H1 (cell line): ENCODE measurements around the gene HSD11B1. TPM values are rescaled to one million over a fixed set of nuclear protein-coding genes. Genes with fewer than 3 reads are reported as not detected.

ENCODE experiments used
- CTCF ChIA-PET: fragments of 300-600 bp; sonication (Branson Sonifier 250); formaldehyde crosslinking; loops from one replicate; lab custom pipeline; 2021; ENCODE audit not compliant: partially characterized antibody; lab: Charles Lee
- POLR2A ChIA-PET: fragments of 300-600 bp; sonication (Branson Sonifier 250); formaldehyde crosslinking; loops from one replicate; lab custom pipeline; 2021; ENCODE audit warnings: inconsistent platforms; ENCODE audit not compliant: partially characterized antibody; lab: Charles Lee
- DNase-seq, 2 experiments: peaks; one replicate each; pipeline versions ENCODE4 v3.0.0 to v3.0.0-alpha.2; 2010 to 2022; ENCODE audit warnings: low spot score in 2 of 2, low read depth in 1 of 2, mixed read lengths in 1 of 2
- FAIRE-seq: peaks from 2 replicates; lab custom pipeline; 2011; peaks lifted over from hg19 to GRCh38; lab: Jason Lieb, UNC
- H2AFZ ChIP-seq: 2 replicates; pipeline ENCODE4 v1.8.1; 2012; ENCODE audit warnings: low read length, inconsistent platforms
- H2AK5ac ChIP-seq: 2 replicates; pipeline ENCODE4 v1.6.1; 2013; ENCODE audit warnings: low read depth, low read length
- H2BK120ac ChIP-seq: replicated peaks from 2 replicates; pipeline ENCODE3; 2013; ENCODE audit warnings: low read depth, low read length, inconsistent platforms
- H2BK12ac ChIP-seq: 2 replicates; pipeline ENCODE4 v1.6.1; 2013; ENCODE audit warnings: low read depth, low read length
- H2BK15ac ChIP-seq: 2 replicates; pipeline ENCODE4 v1.6.1; 2013; ENCODE audit warnings: low read length
- H2BK20ac ChIP-seq: 2 replicates; pipeline ENCODE4 v1.6.1; 2013; ENCODE audit warnings: low read length
- H2BK5ac ChIP-seq: 2 replicates; pipeline ENCODE4 v1.6.1; 2013; ENCODE audit warnings: low read depth, low read length
- H3K14ac ChIP-seq: 2 replicates; pipeline ENCODE4 v1.6.1; 2013; ENCODE audit warnings: inconsistent platforms; ENCODE audit not compliant: insufficient read length
- H3K18ac ChIP-seq: 2 replicates; pipeline ENCODE4 v1.6.1; 2013; ENCODE audit warnings: low read length; ENCODE audit errors: extremely low read depth
- H3K23ac ChIP-seq: 2 replicates; pipeline ENCODE4 v1.6.1; 2013; ENCODE audit warnings: inconsistent platforms; ENCODE audit not compliant: insufficient read length
- H3K23me2 ChIP-seq: 2 replicates; pipeline ENCODE4 v1.6.1; 2013; ENCODE audit warnings: low read depth, low read length
- H3K27ac ChIP-seq: 2 replicates; pipeline ENCODE4 v1.6.1; 2011; ENCODE audit warnings: low read depth, low read length, inconsistent platforms
- H3K27me3 ChIP-seq, 4 experiments: replicated peaks in 1 of 4; 1 replicate in 1 of 4; 2 replicates in 3 of 4; pipeline versions ENCODE4 v1.6.1 to v1.8.1; 2011 to 2013; ENCODE audit warnings: low read length in 3 of 4, mild to moderate bottlenecking in 3 of 4, inconsistent platforms in 2 of 4, mixed read lengths in 2 of 4, moderate library complexity in 1 of 4; ENCODE audit not compliant: control insufficient read depth in 3 of 4, insufficient read depth in 3 of 4; ENCODE audit errors: extremely low read depth in 1 of 4
- H3K36me3 ChIP-seq, 4 experiments: 2 replicates each; pipeline versions ENCODE4 v1.6.1 to v1.8.1; 2011 to 2013; ENCODE audit warnings: mild to moderate bottlenecking in 4 of 4, low read length in 3 of 4, moderate library complexity in 2 of 4, control low read depth in 1 of 4, inconsistent platforms in 1 of 4; ENCODE audit not compliant: insufficient read depth in 4 of 4, control insufficient read depth in 2 of 4
- H3K4ac ChIP-seq: replicated peaks from 2 replicates; pipeline ENCODE3; 2013; ENCODE audit warnings: low read length, low read depth, mixed read lengths, inconsistent platforms; ENCODE audit not compliant: insufficient read length
- H3K4me1 ChIP-seq, 4 experiments: replicated peaks in 1 of 4; 1 replicate in 1 of 4; 2 replicates in 3 of 4; pipeline versions ENCODE4 v1.6.1 to v1.8.1; 2011 to 2013; ENCODE audit warnings: low read length in 3 of 4, inconsistent platforms in 2 of 4, mixed read lengths in 1 of 4; ENCODE audit not compliant: insufficient read depth in 4 of 4, control insufficient read depth in 3 of 4
- H3K4me2 ChIP-seq, 2 experiments: 2 replicates each; pipeline versions ENCODE4 v1.6.1 to v1.8.1; 2011 to 2013; ENCODE audit warnings: low read depth in 2 of 2, low read length in 2 of 2, control low read depth in 1 of 2, inconsistent platforms in 1 of 2, mild to moderate bottlenecking in 1 of 2; ENCODE audit not compliant: insufficient read depth in 1 of 2
- H3K4me3 ChIP-seq, 4 experiments: fragments of 200-600, 300-600 bp in 1 of 4; sonication (generic), shearing (Covaris generic), sonication (Bioruptor Twin) in 1 of 4; 2 replicates each; pipeline versions ENCODE4 v1.5.1 to v1.8.1; 2011 to 2016; ENCODE audit warnings: low read length in 4 of 4, low read depth in 3 of 4, control low read depth in 2 of 4, inconsistent platforms in 2 of 4, mild to moderate bottlenecking in 2 of 4, mixed read lengths in 1 of 4, moderate library complexity in 1 of 4; ENCODE audit not compliant: insufficient read depth in 2 of 4; ENCODE audit errors: extremely low read depth in 1 of 4
- H3K56ac ChIP-seq: replicated peaks from 2 replicates; pipeline ENCODE3; 2013; ENCODE audit warnings: low read depth, mild to moderate bottlenecking, mixed read lengths, low read length, inconsistent platforms; ENCODE audit not compliant: insufficient read length
- H3K79me1 ChIP-seq: 2 replicates; pipeline ENCODE4 v1.6.1; 2013; ENCODE audit warnings: low read depth, low read length, control low read depth
- H3K79me2 ChIP-seq, 2 experiments: 2 replicates each; pipeline versions ENCODE4 v1.6.1 to v1.8.1; 2012 to 2013; ENCODE audit warnings: low read length in 2 of 2, mild to moderate bottlenecking in 2 of 2, inconsistent platforms in 1 of 2; ENCODE audit not compliant: insufficient read depth in 2 of 2, control insufficient read depth in 1 of 2
- H3K9ac ChIP-seq, 4 experiments: replicated peaks in 1 of 4; 1 replicate in 1 of 4; 2 replicates in 3 of 4; pipeline versions ENCODE4 v1.6.1 to v1.8.1; 2011 to 2013; ENCODE audit warnings: low read depth in 3 of 4, low read length in 3 of 4, control low read depth in 2 of 4, mild to moderate bottlenecking in 2 of 4, moderate library complexity in 2 of 4, inconsistent platforms in 1 of 4; ENCODE audit errors: extremely low read depth in 1 of 4
- H3K9me3 ChIP-seq, 2 experiments: 2 replicates each; pipeline versions ENCODE4 v1.6.1 to v1.8.1; 2012 to 2013; ENCODE audit warnings: mild to moderate bottlenecking in 2 of 2, moderate library complexity in 2 of 2, control low read depth in 1 of 2, inconsistent platforms in 1 of 2, low read depth in 1 of 2, low read length in 1 of 2, mixed read lengths in 1 of 2; ENCODE audit not compliant: insufficient read depth in 2 of 2
- H4K20me1 ChIP-seq, 2 experiments: replicated peaks in 1 of 2; 2 replicates each; pipeline versions ENCODE3 to v1.8.1; 2011 to 2013; ENCODE audit warnings: inconsistent platforms in 2 of 2, low read length in 2 of 2, mild to moderate bottlenecking in 1 of 2; ENCODE audit not compliant: insufficient read depth in 2 of 2, control insufficient read depth in 1 of 2
- H4K5ac ChIP-seq: 2 replicates; pipeline ENCODE4 v1.6.1; 2013; ENCODE audit warnings: low read length, low read depth, mixed read lengths, inconsistent platforms; ENCODE audit not compliant: insufficient read length
- H4K8ac ChIP-seq: 2 replicates; pipeline ENCODE4 v1.8.0; 2013; ENCODE audit warnings: mild to moderate bottlenecking, moderate library complexity, low read length, inconsistent platforms; ENCODE audit not compliant: insufficient read depth; ENCODE audit errors: extremely low read depth
- H4K91ac ChIP-seq: replicated peaks from 2 replicates; pipeline ENCODE3; 2013; ENCODE audit warnings: low read length, mixed read lengths, inconsistent platforms; ENCODE audit not compliant: insufficient read length
- BACH1 ChIP-seq: IDR thresholded peaks from 2 replicates; pipeline ENCODE4 v1.6.1; 2012; ENCODE audit warnings: low read length, improper control_type of control experiment
- BCL11A ChIP-seq, 2 experiments: IDR thresholded peaks; one replicate each; pipeline ENCODE4 v1.6.1; 2011; ENCODE audit warnings: low read depth in 2 of 2, low read length in 2 of 2, mild to moderate bottlenecking in 2 of 2
- CBX5 ChIP-seq: fragments of 300-800, 300-1000 bp; sonication (generic); IDR thresholded peaks from 2 replicates; pipeline ENCODE4 v1.7.1; 2016; ENCODE audit warnings: antibody characterized with exemption, low read length, low read depth
- CHD1 ChIP-seq: IDR thresholded peaks from 2 replicates; pipeline ENCODE4 v1.6.1; 2012; ENCODE audit warnings: low read depth, low read length, improper control_type of control experiment
- GTF2F1 ChIP-seq: IDR thresholded peaks from 2 replicates; pipeline ENCODE4 v1.6.1; 2012; ENCODE audit warnings: low read depth, low read length, improper control_type of control experiment, borderline replicate concordance
- HDAC6 ChIP-seq: IDR thresholded peaks from one replicate; pipeline ENCODE4 v1.7.1; 2012; ENCODE audit warnings: low read depth, mild to moderate bottlenecking, inconsistent platforms, low read length, moderate library complexity
- JUND ChIP-seq: IDR thresholded peaks from 2 replicates; pipeline ENCODE4 v1.6.1; 2011; ENCODE audit warnings: mild to moderate bottlenecking, improper control_type of control experiment, low read length
- KDM4A ChIP-seq: IDR thresholded peaks from one replicate; pipeline ENCODE4 v1.7.1; 2012; ENCODE audit warnings: low read depth, mild to moderate bottlenecking, moderate library complexity, low read length, inconsistent platforms; ENCODE audit not compliant: severe bottlenecking
- POLR2AphosphoS5 ChIP-seq: IDR thresholded peaks from 2 replicates; pipeline ENCODE4 v1.6.1; 2011; ENCODE audit warnings: low read depth, low read length
- RAD21 ChIP-seq, 2 experiments: IDR thresholded peaks in 1 of 2; conservative IDR thresholded peaks in 1 of 2; 2 replicates each; pipeline ENCODE4 v1.6.1; 2011; ENCODE audit warnings: low read depth in 2 of 2, low read length in 2 of 2, improper control_type of control experiment in 1 of 2, inconsistent platforms in 1 of 2, mild to moderate bottlenecking in 1 of 2, moderate library complexity in 1 of 2
- RNF2 ChIP-seq: fragments of 200-900, 300-1000 bp; sonication (generic); IDR thresholded peaks from 2 replicates; pipeline ENCODE4 v1.7.1; 2016; ENCODE audit warnings: borderline replicate concordance, low read depth, mild to moderate bottlenecking, antibody characterized with exemption, low read length; ENCODE audit not compliant: poor library complexity, severe bottlenecking; ENCODE audit errors: missing control alignments
- RXRA ChIP-seq: IDR thresholded peaks from 2 replicates; pipeline ENCODE4 v1.6.1; 2011; ENCODE audit warnings: low read depth, mild to moderate bottlenecking, low read length, moderate library complexity; ENCODE audit not compliant: insufficient read depth
- SIN3A ChIP-seq, 2 experiments: IDR thresholded peaks in 1 of 2; conservative IDR thresholded peaks in 1 of 2; 2 replicates each; pipeline ENCODE4 v1.6.1; 2011 to 2012; ENCODE audit warnings: low read length in 2 of 2, improper control_type of control experiment in 1 of 2, low read depth in 1 of 2, mild to moderate bottlenecking in 1 of 2
- SP2 ChIP-seq: IDR thresholded peaks from 2 replicates; pipeline ENCODE4 v1.6.1; 2012; ENCODE audit warnings: mild to moderate bottlenecking, low read length, inconsistent platforms
- TCF12 ChIP-seq: IDR thresholded peaks from 2 replicates; pipeline ENCODE4 v1.6.1; 2011; ENCODE audit warnings: low read depth, mild to moderate bottlenecking, low read length
- WGBS, 2 experiments: shearing (Covaris generic) in 1 of 2; methylation state at CpG; one replicate each; pipeline versions ENCODE4 v1.1.6 to v1.1.7; 2013 to 2015; ENCODE audit warnings: low lambda C conversion rate in 2 of 2, mixed read lengths in 2 of 2, inconsistent platforms in 1 of 2, low coverage in 1 of 2, missing lambda C conversion rate in 1 of 2; ENCODE audit not compliant: insufficient replicate concordance in 2 of 2, insufficient coverage in 1 of 2, insufficient read length in 1 of 2; ENCODE audit errors: extremely low coverage in 1 of 2, missing lambda C conversion rate in 1 of 2; 5-methylcytosine and 5-hydroxymethylcytosine counted together
- polyA plus RNA-seq, 7 experiments: library from polyadenylated mRNA; depleted of rRNA in 3 of 7; stranded (reverse) in 5 of 7; unstranded in 2 of 7; fragments of >200 nt in 5 of 7; fragments of 200-250 nt in 2 of 7; gene quantifications; 1 replicate in 5 of 7; 2 replicates in 1 of 7; 4 replicates in 1 of 7; pipeline versions ENCODE4 v1.2.1 to v1.2.3, GENCODE V29; 2011 to 2013; ENCODE audit warnings: missing spikeins in 2 of 7, mixed read lengths in 2 of 7
- total RNA-seq: library from RNA; stranded (reverse); fragmentation: NEBNext Ultra II Directional; extraction: Animal tissue kit (Norgen Biotek cat#: 25700); gene quantifications from 2 replicates; pipeline ENCODE4 v1.2.1, GENCODE V29; 2021

Gene HSD11B1
- total and polyA plus RNA-seq, 2 of the 8 experiments (the other 6 are each of a cell fraction or from before 2014, with no cell fraction given) = not detected

GRCh38 chr1:209737118-209737505, 32.5 kb downstream of the HSD11B1 start:
- no peak overlapping the region for H3K4me3 ChIP-seq
- H3K79me1 ChIP-seq = no peaks in the 10 kb centered on the region
- no peak overlapping the region for H2BK15ac ChIP-seq
- H3K56ac ChIP-seq = no peak overlapping the region
- H3K36me3 ChIP-seq = no peaks in the 10 kb centered on the region
- no peak overlapping the region for H4K91ac ChIP-seq
- no peak overlapping the region for H2BK12ac ChIP-seq
- no peak overlapping the region for H3K18ac ChIP-seq
- H3K9ac ChIP-seq = no peak overlapping the region
- no peak overlapping the region for H2AK5ac ChIP-seq
- H3K4ac ChIP-seq = no peak overlapping the region
- 90% methylated on average over 5 of the region's 5 CpGs; no CpG with 5 or more reads in 1 of the 2 experiments for WGBS, 2 experiments
- H3K4me2 ChIP-seq = no peak overlapping the region
- H3K79me2 ChIP-seq = no peaks in the 10 kb centered on the region
- H4K20me1 ChIP-seq = no peaks in the 10 kb centered on the region
- no peak overlapping the region for H2BK20ac ChIP-seq
- POLR2A ChIA-PET = no interaction called here
- H3K14ac ChIP-seq = no peak overlapping the region
- H3K9me3 ChIP-seq = no peaks in the 10 kb centered on the region
- TF ChIP-seq RAD21 (IDR thresholded peaks at IDR 0.05 in 1 of 2, conservative IDR thresholded peaks at IDR 0.05 in 1 of 2; ENCODE audit: low read depth in 2 of 2, low read length in 2 of 2) (no peak), SIN3A (conservative IDR thresholded peaks at IDR 0.05 in 1 of 2, IDR thresholded peaks at IDR 0.05 in 1 of 2; ENCODE audit: low read depth in 1 of 2, low read length in 2 of 2) (no peak), JUND (no peak), CHD1 (no peak), POLR2AphosphoS5 (no peak), CBX5 (no peak), BCL11A (IDR thresholded peaks at IDR 0.05; ENCODE audit: low read depth in 2 of 2, low read length in 2 of 2) (no peak), SP2 (no peak), RNF2 (no peak), BACH1 (no peak), GTF2F1 (no peak), TCF12 (no peak), HDAC6 (no peak), RXRA (no peak), KDM4A (no peak)
- no peak overlapping the region for H2BK120ac ChIP-seq
- H2BK5ac ChIP-seq = no peak overlapping the region
- no peak overlapping the region for H2AFZ ChIP-seq
- H3K27ac ChIP-seq = no peak overlapping the region
- H3K4me1 ChIP-seq = no peaks in the 10 kb centered on the region
- H3K23ac ChIP-seq = no peak overlapping the region
- CTCF ChIA-PET = interaction anchor here (1.0 to 4.5 kb wide), 9 partner anchors 9 to 1736 kb away, joined by 3 to 31 read pairs (median 4); no protein-coding TSS in a partner anchor
- no peak overlapping the region for H4K8ac ChIP-seq
- DNase-seq = no peak
- no peaks in the 10 kb centered on the region for H3K27me3 ChIP-seq
- FAIRE-seq = no peak
- H3K23me2 ChIP-seq = no peaks in the 10 kb centered on the region
- H4K5ac ChIP-seq = no peak overlapping the region
